Activated CD4-positive, alpha-beta T cell treated with anti-CD3 and anti-CD28 coated beads for 36 hours (primary cell): ENCODE data around the gene ARF6. TPM values are rescaled to one million over a fixed set of nuclear protein-coding genes. Genes with fewer than 3 reads are reported as not detected.
"Not testable (repeated sequence)": the region's sequence is repeated elsewhere in the genome, so short reads cannot be mapped to it uniquely, and the experiment has no call there.

Experiments used
- ATAC-seq: fragments of 200-7000 bp; cut with Tn5 transposase; one replicate; pipeline ENCODE4 v1.10.0; 2021; ENCODE audit warnings: mild to moderate bottlenecking, moderate library complexity
- CTCF ChIA-PET: fragments of 350-600 bp; sonication (Branson Sonifier 250); formaldehyde crosslinking; loops from one replicate; lab custom pipeline; 2021; ENCODE audit warnings: antibody characterized with exemption; lab: Charles Lee
- POLR2A ChIA-PET: fragments of 350-600 bp; sonication (Branson Sonifier 250); formaldehyde crosslinking; loops from one replicate; lab custom pipeline; 2021; ENCODE audit warnings: antibody characterized with exemption, inconsistent platforms; lab: Charles Lee
- DNase-seq: peaks from one replicate; pipeline ENCODE4 v3.0.0-alpha.2; 2020
- H3K27ac Mint-ChIP-seq: one replicate; pipeline ENCODE4 v1.8.0; 2021; ENCODE audit warnings: mixed read lengths
- H3K27me3 Mint-ChIP-seq: one replicate; pipeline ENCODE4 v1.8.0; 2021; ENCODE audit warnings: mixed read lengths
- H3K36me3 Mint-ChIP-seq: one replicate; pipeline ENCODE4 v1.8.0; 2021; ENCODE audit warnings: low read depth, mixed read lengths
- H3K4me1 Mint-ChIP-seq: one replicate; pipeline ENCODE4 v1.8.0; 2021; ENCODE audit warnings: mixed read lengths
- H3K4me3 Mint-ChIP-seq: one replicate; pipeline ENCODE4 v1.8.0; 2021; ENCODE audit warnings: mild to moderate bottlenecking, moderate library complexity, mixed read lengths
- H3K9me3 Mint-ChIP-seq: one replicate; pipeline ENCODE4 v1.8.0; 2021; ENCODE audit warnings: low read depth, mixed read lengths
- intact Hi-C, 2 experiments: fragments of 100-400 bp; cut with DNase I in 1 of 2; cut with micrococcal nuclease in 1 of 2; formaldehyde crosslinking; loops; one replicate each; pipeline versions ENCODE4 v1.14.2 to v1.15.1; 2022 to 2024; cut with DNase I, micrococcal nuclease
- total RNA-seq, 2 experiments: library from RNA; stranded (reverse); gene quantifications; one replicate each; pipeline ENCODE4 v1.2.3, GENCODE V29; 2021

Gene ARF6
- total RNA-seq, 2 experiments from 2014 or later = 172 to 181 TPM

DNA sequence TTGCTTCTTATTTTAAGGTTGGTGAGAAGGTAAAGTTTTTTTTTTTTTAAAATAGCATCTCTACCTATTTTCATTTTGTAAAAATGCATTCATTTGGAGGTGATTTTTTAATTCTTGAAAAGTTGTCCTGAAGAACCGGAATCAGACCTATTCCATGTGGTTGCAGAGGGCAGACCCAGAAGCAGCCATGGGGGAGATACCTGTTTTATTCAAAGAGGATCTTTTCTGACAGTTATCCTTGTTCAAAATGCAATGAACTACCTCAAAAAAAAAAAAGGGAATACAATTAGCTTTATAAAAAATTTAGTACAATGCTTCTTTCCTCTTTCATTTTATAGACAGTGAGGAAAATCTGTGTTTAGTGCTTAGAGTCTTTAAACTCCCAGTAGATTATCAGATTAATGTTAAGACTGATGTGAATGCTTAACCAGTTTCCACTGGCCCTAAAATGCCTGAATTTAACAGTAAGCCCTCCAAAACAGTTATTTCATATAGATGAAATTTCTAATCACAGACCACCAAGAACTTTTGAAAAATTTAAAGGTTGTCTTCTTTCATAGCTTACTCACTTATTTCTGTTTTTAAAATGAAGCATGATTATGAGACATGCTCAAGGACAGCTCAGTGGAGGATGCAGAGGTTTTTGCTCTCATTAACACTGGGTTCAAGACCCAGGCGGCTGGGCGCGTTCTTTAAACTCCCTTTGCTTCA is 31.7 kb upstream of the ARF6 start:
- ATAC-seq (no peak), DNase-seq (no peak)
- ChIA-PET POLR2A (interaction anchor here (2.3 to 3.8 kb wide), 4 partner anchors 9 to 227 kb away, joined by 11 to 30 read pairs (median 24); partner anchors contain the start of genes DNAAF2 and NEMF), CTCF (interaction anchor here (0.6 to 9.8 kb wide), 42 partner anchors 9 to 967 kb away, joined by 3 to 158 read pairs (median 4); partner anchors contain the start of genes ARF6, LRR1, NEMF and POLE2)
- H3K36me3 Mint-ChIP-seq = peaks cover 2% of the 10 kb centered on the region
- intact Hi-C loops = loop anchor here (5.0 kb wide), 3 partner anchors 371 to 661 kb away; partner anchors contain the start of gene SOS2 (in 1 of the 2)
- no peak overlapping the region for H3K4me3 Mint-ChIP-seq
- peaks cover 20% of the 10 kb centered on the region for H3K4me1 Mint-ChIP-seq
- H3K27ac Mint-ChIP-seq = no peak overlapping the region
- no peaks in the 10 kb centered on the region for H3K27me3 Mint-ChIP-seq
- H3K9me3 Mint-ChIP-seq = no peaks in the 10 kb centered on the region

DNA sequence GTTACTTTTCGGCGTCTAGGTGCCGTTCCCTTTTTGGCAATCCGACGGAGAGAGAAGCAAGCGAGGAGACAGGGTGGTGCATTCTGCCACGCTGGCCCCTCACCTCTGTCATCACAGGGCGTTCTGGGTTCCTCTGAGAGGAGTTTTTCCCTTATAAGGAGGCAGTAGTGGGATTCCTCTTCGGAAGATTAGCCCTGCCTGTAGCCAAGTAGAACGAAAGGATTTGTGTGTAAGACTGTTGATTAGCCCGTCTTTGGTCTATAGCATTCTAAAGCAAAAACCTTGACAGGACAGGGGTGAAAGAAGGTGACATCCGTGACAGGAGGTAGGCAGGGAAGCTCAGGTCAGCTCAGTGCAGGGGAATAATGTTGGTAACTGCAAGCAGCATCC is 31.2 kb upstream of the ARF6 start:
- Mint-ChIP-seq H3K36me3 (peaks cover 2% of the 10 kb centered on the region), H3K4me3 (no peak overlapping the region), H3K4me1 (peaks cover 20% of the 10 kb centered on the region), H3K27ac (no peak overlapping the region), H3K27me3 (no peaks in the 10 kb centered on the region), H3K9me3 (no peaks in the 10 kb centered on the region)
- ChIA-PET CTCF (interaction anchor here (0.6 to 9.8 kb wide), 54 partner anchors 8 to 966 kb away, joined by 3 to 158 read pairs (median 4); partner anchors contain the start of genes ARF6, LRR1, NEMF and POLE2), POLR2A (interaction anchor here (1.7 to 3.8 kb wide), 9 partner anchors 10 to 255 kb away, joined by 4 to 30 read pairs (median 11); partner anchors contain the start of genes DNAAF2, KLHDC2, NEMF and VCPKMT)
- intact Hi-C loops = loop anchor here (1.0 to 5.0 kb wide), 13 partner anchors 8 to 661 kb away; partner anchors contain the start of genes SOS2 (in 2 of the 2), ARF6 (in 1 of the 2), KLHDC2 (in 1 of the 2) and VCPKMT (in 1 of the 2)
- peak; percentile 79 for DNase-seq
- peak; percentile 4 for ATAC-seq

DNA sequence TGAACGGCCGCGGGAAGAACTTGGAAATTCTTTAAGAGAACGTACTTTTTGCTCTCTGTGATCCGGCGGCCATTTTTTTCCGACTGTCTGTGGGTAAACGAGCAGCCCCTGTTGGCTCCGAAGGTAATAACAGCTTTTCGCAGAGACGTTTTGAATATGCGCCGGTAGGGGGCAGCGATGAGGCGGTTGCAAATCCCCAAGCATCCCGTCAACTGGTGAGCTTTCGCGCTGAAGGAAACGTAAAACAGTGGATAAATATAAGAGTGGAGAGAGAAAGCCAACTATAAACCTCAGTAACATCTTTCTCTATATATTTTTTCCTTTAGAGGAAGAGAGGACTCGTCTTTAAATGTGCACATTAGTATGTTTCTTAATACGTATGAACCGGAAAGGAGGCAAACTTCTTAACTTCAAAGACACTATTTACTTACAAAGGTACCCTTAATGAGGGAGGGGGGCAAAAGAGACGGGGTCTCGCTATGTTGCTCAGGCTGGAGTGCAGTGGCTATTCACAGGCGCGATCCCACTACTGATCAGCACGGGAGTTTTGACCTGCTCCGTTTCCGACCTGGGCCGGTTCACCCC is 30.7 kb upstream of the ARF6 start:
- ATAC-seq = peak; percentile 13
- DNase-seq = peak; percentile 92
- POLR2A ChIA-PET = interaction anchor here (0.6 to 3.8 kb wide), 19 partner anchors 10 to 254 kb away, joined by 3 to 30 read pairs (median 4); partner anchors contain the start of genes DNAAF2, KLHDC2, MGAT2 and NEMF
- Mint-ChIP-seq H3K27ac (no peak overlapping the region), H3K4me3 (no peak overlapping the region), H3K36me3 (peaks cover 2% of the 10 kb centered on the region), H3K4me1 (peaks cover 20% of the 10 kb centered on the region), H3K9me3 (no peaks in the 10 kb centered on the region), H3K27me3 (no peaks in the 10 kb centered on the region)
- intact Hi-C loops = loop anchor here (1.0 to 5.0 kb wide), 13 partner anchors 9 to 660 kb away; partner anchors contain the start of genes SOS2 (in 2 of the 2), ARF6 (in 1 of the 2), KLHDC2 (in 1 of the 2) and VCPKMT (in 1 of the 2)
- CTCF ChIA-PET = interaction anchor here (0.6 to 9.8 kb wide), 59 partner anchors 8 to 966 kb away, joined by 3 to 158 read pairs (median 4); partner anchors contain the start of genes ARF6, NEMF, POLE2 and VCPKMT

DNA sequence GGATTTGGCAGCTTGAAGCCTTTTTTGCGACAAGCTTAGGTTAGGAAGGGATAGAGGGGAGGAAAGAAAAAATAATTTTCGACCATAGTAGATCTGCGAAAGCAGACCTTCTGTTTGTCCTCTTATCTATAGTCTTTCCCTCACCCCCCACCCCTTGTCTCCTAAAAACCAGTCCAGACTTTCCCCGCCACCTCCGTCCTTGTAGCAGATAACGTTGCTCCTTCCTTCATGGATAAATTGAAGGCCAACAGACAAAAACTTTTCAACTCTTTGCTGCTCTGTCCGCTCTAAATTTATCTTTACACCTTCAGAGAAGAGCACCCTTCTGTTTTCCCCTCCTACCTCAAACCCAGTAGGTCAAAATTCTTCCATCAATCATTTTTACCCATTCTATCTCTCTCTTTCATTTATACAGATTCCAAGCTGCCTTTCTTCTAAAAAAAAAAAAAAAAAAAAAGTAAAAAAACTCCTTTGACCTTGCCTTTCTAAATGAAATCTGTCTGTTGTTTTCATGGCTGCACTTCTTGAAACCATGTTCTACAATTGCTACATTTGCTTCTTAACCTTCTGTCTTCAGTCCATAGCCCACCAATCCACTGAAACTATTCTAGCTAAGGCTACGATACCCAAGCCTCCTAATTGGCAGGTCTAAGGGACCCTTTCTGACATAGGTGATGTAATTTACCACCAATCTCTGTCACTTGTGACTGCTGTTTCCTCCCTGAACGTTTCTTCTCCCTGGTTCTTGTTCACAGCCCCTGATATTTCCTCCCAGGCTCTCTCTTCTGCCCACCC is 29.2 kb upstream of the ARF6 start:
- H3K27ac Mint-ChIP-seq = no peak overlapping the region
- peaks cover 2% of the 10 kb centered on the region for H3K36me3 Mint-ChIP-seq
- intact Hi-C loops = loop anchor here (1.0 to 5.0 kb wide), 10 partner anchors 107 to 659 kb away; partner anchors contain the start of genes SOS2 (in 2 of the 2), DMAC2L (in 1 of the 2), L2HGDH (in 1 of the 2) and VCPKMT (in 1 of the 2)
- POLR2A ChIA-PET = interaction anchor here (0.6 to 3.8 kb wide), 21 partner anchors 11 to 358 kb away, joined by 3 to 30 read pairs (median 5); partner anchors contain the start of genes DNAAF2, KLHDC1, KLHDC2 and NEMF
- H3K27me3 Mint-ChIP-seq = no peaks in the 10 kb centered on the region
- CTCF ChIA-PET = interaction anchor here (0.5 to 9.8 kb wide), 32 partner anchors 12 to 896 kb away, joined by 3 to 158 read pairs (median 5); partner anchors contain the start of genes ARF6, KLHDC2, NEMF and VCPKMT
- no peaks in the 10 kb centered on the region for H3K9me3 Mint-ChIP-seq
- DNase-seq (no peak), ATAC-seq (peak; percentile 10)
- no peak overlapping the region for H3K4me3 Mint-ChIP-seq
- peaks cover 15% of the 10 kb centered on the region for H3K4me1 Mint-ChIP-seq

DNA sequence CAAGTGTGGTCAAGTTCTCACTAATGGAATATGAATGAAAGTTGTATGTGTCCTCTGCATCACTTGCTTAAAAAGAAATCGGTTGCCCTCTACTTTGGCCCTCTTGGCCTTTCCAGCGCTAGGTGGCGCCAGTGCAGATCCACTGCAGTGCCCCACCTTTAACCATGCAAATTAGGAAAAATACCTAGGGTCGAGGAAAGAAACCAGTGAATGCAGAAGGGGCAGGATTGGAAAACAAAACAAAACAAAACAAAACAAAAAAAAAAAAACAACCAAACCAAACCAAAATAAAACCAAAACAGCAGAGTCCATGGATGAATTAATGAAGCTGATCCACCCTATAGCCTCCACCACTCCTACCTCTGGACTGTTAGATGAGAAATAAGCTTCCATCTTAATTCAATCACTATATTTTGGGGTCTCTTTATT is 27.4 kb upstream of the ARF6 start:
- Mint-ChIP-seq H3K36me3 (peaks cover 2% of the 10 kb centered on the region), H3K4me3 (no peak overlapping the region), H3K4me1 (peaks cover 23% of the 10 kb centered on the region), H3K9me3 (no peaks in the 10 kb centered on the region), H3K27ac (no peak overlapping the region), H3K27me3 (no peaks in the 10 kb centered on the region)
- ATAC-seq = no peak
- ChIA-PET POLR2A (interaction anchor here (0.6 to 1.0 kb wide), 3 partner anchors 106 to 427 kb away, joined by 4 to 7 read pairs (median 4); no protein-coding TSS in a partner anchor), CTCF (interaction anchor here (0.6 to 9.8 kb wide), 33 partner anchors 8 to 461 kb away, joined by 3 to 158 read pairs (median 4); partner anchors contain the start of genes NEMF and VCPKMT)
- intact Hi-C loops = loop anchor here (1.0 to 5.0 kb wide), 3 partner anchors 46 to 967 kb away; partner anchors contain the start of gene NIN (in 1 of the 2)
- peak; percentile 90 for DNase-seq

DNA sequence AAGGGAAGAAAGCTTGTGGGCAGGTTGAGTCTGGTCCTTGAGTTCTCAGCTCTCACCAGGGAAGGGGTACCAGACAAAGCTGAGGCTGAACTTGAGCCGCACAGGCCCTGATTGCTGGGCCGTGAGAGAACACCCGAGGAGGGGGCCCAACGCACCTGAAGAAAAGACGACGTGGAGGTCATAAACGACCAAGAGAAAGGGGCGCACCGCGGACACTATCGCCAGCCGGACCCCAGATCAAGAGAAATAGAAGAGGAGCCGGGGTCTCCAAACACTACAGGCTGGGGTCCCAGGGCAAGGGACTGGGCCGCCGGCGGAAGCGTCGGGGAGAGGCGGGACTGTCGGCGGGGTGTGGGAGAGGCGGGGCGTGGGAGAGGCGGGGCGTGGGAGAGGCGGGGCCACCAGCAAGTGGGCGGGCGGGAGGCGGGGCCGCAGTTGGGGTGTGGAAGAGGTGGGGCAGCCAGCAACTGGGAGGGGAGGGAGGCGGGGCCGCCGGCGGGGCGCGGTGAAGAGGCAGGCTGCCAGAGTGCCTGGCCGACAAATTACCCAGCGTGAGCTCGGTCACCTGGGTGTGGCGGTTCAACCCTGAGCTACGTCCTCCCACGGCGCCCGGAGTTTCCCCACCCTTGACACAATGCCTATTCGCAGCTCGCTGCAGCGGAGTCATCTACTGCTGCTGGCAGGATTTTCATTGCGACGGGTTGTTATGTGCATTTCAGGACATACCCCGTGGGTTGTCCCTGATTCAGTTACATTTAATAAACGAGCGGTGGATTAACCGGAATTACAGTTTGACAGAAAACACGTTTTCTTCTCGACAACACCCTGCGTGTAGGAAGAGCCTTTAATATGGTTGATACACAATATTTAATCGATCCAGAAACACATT is 24.8 kb upstream of the ARF6 start:
- Mint-ChIP-seq H3K4me1 (peaks cover 22% of the 10 kb centered on the region), H3K4me3 (peak overlapping the region; percentile 98), H3K27ac (peak overlapping the region; percentile 96), H3K9me3 (no peaks in the 10 kb centered on the region), H3K36me3 (no peaks in the 10 kb centered on the region), H3K27me3 (no peaks in the 10 kb centered on the region)
- intact Hi-C loops = loop anchor here (1.0 to 5.0 kb wide), 11 partner anchors 24 to 964 kb away; partner anchors contain the start of genes ARF6 (in 1 of the 2), DMAC2L (in 1 of the 2), L2HGDH (in 1 of the 2) and NIN (in 1 of the 2)
- DNase-seq = peak; percentile 100
- ChIA-PET CTCF (interaction anchor here (0.7 to 9.3 kb wide), 13 partner anchors 12 to 444 kb away, joined by 3 to 111 read pairs (median 4); partner anchors contain the start of genes DMAC2L, L2HGDH, NEMF and VCPKMT), POLR2A (interaction anchor here (0.6 to 2.4 kb wide), 22 partner anchors 10 to 449 kb away, joined by 3 to 13 read pairs (median 4); partner anchors contain the start of genes ARF6, KLHDC2, NEMF and VCPKMT)
- peak; percentile 87 for ATAC-seq

DNA sequence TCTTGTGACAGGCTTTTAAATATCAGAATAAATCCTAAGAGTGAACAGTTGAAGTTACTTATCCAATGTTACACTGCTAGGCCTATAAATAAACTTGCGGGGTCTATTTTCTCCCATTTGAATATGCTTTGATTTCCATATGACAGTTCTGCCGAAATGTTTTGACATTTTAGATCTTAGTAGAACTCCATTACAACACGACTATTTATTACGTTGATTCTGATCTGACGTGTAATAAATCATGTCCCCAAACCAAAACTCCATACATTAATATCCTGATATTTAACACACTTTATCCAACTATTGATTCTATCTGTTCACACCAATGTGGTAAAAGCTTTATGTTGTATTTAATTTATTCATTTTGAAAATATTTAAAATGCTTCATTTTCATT is 24.2 kb upstream of the ARF6 start:
- intact Hi-C loops = loop anchor here (1.0 to 5.0 kb wide), 11 partner anchors 24 to 964 kb away; partner anchors contain the start of genes ARF6 (in 1 of the 2), DMAC2L (in 1 of the 2), L2HGDH (in 1 of the 2) and NIN (in 1 of the 2)
- Mint-ChIP-seq H3K4me1 (peaks cover 22% of the 10 kb centered on the region), H3K27ac (peak overlapping the region; percentile 92), H3K36me3 (no peaks in the 10 kb centered on the region), H3K9me3 (no peaks in the 10 kb centered on the region), H3K27me3 (no peaks in the 10 kb centered on the region), H3K4me3 (peak overlapping the region; percentile 98)
- POLR2A ChIA-PET = interaction anchor here (0.6 to 2.4 kb wide), 12 partner anchors 10 to 449 kb away, joined by 3 to 13 read pairs (median 4); partner anchors contain the start of genes ARF6 and NEMF
- ATAC-seq = no peak
- no peak for DNase-seq
- CTCF ChIA-PET = interaction anchor here (1.1 to 9.3 kb wide), 10 partner anchors 8 to 443 kb away, joined by 4 to 111 read pairs (median 4); partner anchors contain the start of genes DMAC2L, L2HGDH, NEMF and VCPKMT

DNA sequence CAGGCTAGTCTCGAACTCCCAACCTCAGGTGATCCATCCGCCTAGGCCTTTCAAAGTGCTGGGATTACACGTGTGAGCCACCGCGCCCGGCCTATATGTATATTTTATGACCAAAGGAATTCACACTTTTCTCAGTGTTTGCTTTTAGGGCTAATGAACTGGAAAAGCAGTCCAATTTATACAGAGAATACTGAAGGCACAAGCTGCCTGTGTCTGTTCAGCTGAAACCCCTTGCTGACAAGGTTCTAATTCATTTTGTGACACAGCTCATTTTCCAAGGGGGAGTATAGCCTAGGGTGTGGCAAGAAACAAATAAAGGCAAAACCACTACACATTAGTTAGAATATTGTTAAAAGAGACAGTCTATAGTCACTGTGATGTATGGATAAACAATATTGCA is 22.0 kb upstream of the ARF6 start:
- intact Hi-C loops = no loop called here
- Mint-ChIP-seq H3K27me3 (no peaks in the 10 kb centered on the region), H3K4me3 (no peak overlapping the region), H3K27ac (no peak overlapping the region), H3K9me3 (no peaks in the 10 kb centered on the region), H3K4me1 (peaks cover 22% of the 10 kb centered on the region), H3K36me3 (no peaks in the 10 kb centered on the region)
- ChIA-PET CTCF (interaction anchor here (2.3 kb wide), 1 partner anchor 10 kb away, joined by 6 read pairs; no protein-coding TSS in a partner anchor), POLR2A (no interaction called here)
- ATAC-seq (no peak), DNase-seq (no peak)

DNA sequence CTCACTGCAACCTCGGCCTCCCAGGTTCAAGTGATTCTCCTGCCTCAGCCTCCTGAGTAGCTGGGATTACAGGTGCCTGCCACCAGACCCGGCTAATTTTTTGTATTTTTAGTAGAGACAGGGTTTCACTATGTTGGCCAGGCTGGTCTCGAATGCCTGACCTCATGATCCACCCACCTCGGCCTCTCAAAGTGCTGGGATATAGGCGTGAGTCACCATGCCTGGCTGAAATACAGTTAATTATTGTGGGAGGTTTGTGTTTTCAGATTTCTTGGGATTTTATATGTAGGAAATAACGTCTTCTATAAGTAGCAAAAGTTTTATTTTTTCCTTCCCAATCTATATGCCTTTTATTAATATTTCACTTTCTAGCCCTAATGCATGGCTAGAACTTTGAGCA is 19.3 kb upstream of the ARF6 start:
- H3K27me3 Mint-ChIP-seq, H3K36me3 Mint-ChIP-seq, POLR2A ChIA-PET, CTCF ChIA-PET, H3K27ac Mint-ChIP-seq, DNase-seq, H3K4me3 Mint-ChIP-seq, intact Hi-C loops, ATAC-seq, H3K9me3 Mint-ChIP-seq: not testable (repeated sequence)
- peaks cover 21% of the 10 kb centered on the region for H3K4me1 Mint-ChIP-seq
